Stimulated activated CD4-positive, alpha-beta T cell treated with anti-CD3 and anti-CD28 coated beads, Interleukin-15, amount 100 ng/mL, for 24 hours (primary cell): Measurements from ENCODE around the gene ARHGEF25.
"Not testable (repeated sequence)": the region's sequence is repeated elsewhere in the genome, so short reads cannot be mapped to it uniquely, and the experiment has no call there.

Source experiments
- DNase-seq: peaks from one replicate; pipeline ENCODE4 v3.0.0-alpha.2; 2020

ARHGEF25 gene

GRCh38 chr12:57641699-57642442, 30.6 kb downstream of the ARHGEF25 start:
- DNase-seq, result no peak

- DNase-seq, result not testable (repeated sequence)
Measured at GRCh38 chr12:57645990-57646658, 34.9 kb downstream of the ARHGEF25 start.

DNA sequence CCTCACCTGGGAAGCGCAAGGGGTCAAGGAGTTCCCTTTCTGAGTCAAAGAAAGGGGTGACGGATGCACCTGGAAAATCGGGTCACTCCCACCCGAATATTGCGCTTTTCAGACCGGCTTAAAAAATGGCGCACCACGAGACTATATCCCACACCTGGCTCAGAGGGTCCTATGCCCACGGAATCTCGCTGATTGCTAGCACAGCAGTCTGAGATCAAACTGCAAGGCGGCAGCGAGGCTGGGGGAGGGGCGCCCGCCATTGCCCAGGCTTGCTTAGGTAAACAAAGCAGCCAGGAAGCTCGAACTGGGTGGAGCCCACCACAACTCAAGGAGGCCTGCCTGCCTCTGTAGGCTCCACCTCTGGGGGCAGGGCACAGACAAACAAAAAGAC, 35.4 kb downstream of the ARHGEF25 start:
- DNase-seq, result not testable (repeated sequence)

GRCh38 chr12:57654042-57654441, 42.8 kb downstream of the ARHGEF25 start:
- no peak for DNase-seq

DNA sequence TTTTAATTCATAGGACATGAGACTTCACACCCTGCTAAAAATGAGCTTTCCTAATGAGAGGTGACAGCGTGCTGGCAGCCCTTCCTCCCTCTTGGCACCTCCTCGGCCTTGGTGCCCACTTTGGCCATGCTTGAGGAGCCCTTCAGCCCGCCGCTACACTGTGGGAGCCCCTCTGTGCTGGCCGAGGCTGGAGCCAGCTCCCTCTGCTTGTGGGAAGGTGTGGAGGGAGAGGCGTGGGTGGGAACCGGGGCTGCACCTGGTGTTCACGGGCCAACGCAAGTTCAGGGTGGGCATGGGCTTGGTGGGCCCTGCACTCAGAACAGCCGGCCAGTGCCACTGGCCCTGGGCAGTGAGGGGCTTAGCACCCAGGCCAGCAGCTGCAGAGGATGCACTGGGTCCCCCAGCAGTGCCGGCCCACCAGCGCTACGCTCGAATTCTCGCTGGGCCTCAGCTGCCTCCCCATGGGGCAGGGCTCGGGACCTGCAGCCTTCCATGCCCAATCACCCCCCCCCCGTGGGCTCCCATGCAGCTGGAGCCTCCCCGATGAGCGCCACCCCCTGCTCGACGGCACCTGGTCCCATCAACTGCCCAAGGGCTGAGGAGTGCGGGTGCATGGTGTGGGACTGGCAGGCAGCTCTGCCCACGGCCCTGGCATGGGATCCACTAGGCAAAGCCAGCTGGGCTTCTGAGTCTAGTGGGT, 44.5 kb downstream of the ARHGEF25 start:
- no peak for DNase-seq

DNA sequence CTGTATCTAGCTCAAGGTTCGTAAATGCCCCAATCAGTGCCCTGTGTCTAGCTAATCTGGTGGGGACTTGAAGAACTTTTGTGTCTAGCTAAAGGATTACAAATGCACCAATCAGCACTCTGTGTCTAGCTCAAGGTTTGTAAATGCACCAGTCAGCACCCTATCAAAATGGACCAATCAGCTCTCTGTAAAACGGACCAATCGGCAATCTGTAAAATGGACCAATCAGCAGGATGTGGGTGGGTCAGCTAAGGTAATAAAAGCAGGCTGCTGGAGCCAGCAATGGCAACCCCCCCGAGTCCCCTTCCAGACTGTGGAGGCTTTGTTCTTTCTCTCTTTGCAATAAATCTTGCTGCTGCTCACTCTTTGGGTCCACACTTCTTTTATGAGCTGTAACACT, 45.2 kb downstream of the ARHGEF25 start:
- DNase-seq, result not testable (repeated sequence)

DNA sequence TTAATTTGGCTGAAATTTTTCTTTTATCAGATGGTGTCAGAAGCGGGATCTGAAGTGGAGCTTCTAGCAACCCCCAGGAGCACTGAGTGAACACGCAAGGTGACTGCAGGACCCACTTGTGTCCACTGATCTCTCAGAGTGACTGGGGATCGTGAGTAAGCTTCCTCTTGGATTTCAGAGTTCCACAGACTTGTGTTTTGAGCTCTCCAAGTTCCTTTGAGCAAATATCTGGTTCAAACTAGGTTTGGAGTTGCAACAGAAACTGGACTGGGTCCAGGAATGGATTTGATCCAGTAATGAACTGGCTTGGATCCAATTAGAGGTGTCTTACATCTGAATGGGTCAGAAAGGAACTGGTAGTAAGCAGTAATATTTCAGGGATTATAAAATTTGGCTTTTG, 46.5 kb downstream of the ARHGEF25 start:
- no peak for DNase-seq

DNA sequence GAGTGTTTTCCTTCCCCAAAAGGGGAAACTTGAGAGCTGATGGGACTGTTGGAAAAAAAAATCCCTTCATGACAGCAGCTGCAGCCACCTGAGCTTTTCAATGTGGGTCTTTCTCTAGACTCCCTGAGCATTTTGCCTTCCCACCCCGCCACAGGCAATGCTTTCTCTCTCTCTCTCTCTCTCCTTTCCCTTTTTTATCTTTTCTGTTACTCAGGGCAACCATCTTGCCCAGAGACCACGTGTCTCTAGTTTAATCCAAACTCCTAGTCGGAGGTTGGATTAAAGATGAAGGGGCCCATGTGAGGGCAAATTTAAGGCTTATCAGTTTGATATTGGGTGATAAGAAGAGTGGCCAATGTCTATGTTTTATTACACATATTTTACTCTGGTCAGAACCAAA, 47.7 kb downstream of the ARHGEF25 start:
- DNase-seq, result no peak

DNA sequence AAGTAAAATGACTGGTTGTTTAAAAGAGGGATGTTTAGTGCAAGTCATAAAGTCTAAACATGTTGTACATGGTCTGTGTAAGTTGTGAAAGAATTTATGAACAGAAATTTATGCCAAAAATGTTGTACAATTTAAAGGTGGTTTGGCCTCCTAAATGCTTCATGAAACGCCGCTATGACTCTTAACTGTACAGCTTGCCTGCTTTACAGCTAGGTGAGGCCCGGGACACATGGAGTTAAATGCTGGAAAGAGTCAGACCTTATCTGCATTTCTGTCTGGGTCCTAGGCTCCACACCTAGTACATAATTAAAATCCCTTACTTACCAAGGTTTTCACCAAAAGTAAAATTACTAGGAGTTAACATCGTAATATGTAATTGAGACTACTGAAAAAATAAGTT, 50.1 kb downstream of the ARHGEF25 start:
- DNase-seq, result no peak

DNA sequence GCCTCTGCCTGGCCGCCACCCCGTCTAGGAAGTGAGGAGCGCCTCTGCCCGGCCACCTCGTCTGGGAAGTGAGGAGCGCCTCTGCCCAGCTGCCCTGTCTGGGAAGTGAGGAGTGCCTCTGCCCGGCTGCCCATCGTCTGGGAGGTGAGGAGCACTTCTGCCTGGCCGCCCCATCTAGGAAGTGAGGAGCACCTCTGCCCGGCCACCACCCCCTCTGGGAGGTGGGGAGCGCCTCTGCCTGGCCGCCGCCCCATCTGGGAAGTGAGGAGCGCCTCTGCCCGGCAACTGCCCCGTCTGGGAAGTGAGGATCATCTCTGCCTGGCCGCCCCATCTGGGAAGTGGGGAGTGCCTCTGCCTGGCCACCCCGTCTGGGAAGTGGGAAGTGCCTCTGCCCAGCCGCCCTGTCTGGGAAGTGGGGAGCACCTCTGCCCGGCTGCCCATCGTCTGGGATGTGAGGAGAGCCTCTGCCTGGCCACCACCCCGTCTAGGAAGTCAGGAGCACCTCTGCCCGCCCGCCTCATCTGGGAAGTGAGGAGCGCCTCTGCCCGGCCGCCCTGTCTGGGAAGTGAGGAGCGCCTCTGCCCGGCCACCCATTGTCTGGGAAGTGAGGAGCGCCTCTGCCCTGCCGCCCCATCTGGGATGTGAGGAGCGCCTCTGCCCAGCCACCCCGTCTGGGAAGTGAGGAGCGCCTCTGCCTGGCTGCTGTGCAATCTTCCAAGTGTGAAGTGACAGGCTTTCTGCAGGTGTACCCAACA, 54.0 kb downstream of the ARHGEF25 start:
- DNase-seq, result not testable (repeated sequence)
